Astrocyte (in vitro differentiated cells and primary cell): ENCODE data around the gene LMOD3. TPM values are rescaled to one million over a fixed set of nuclear protein-coding genes. Genes with fewer than 3 reads are reported as not detected.

Experiments
- DNase-seq: peaks from one replicate; pipeline ENCODE4 v3.0.0-alpha.2; 2010; ENCODE audit warnings: low read depth
- FAIRE-seq: peaks from 2 replicates; lab custom pipeline; 2011; peaks lifted over from hg19 to GRCh38; lab: Jason Lieb, UNC
- H2AFZ ChIP-seq: 2 replicates; pipeline ENCODE4 v1.6.0; 2012; ENCODE audit warnings: low read depth, low read length, inconsistent platforms
- H3K27ac ChIP-seq: 2 replicates; pipeline ENCODE4 v1.5.1; 2011; ENCODE audit warnings: low read depth, low read length, inconsistent platforms
- H3K27me3 ChIP-seq: 2 replicates; pipeline ENCODE4 v1.6.0; 2011; ENCODE audit warnings: low read length, inconsistent platforms; ENCODE audit not compliant: insufficient read depth
- H3K36me3 ChIP-seq: 2 replicates; pipeline ENCODE4 v1.5.1; 2011; ENCODE audit warnings: low read length, inconsistent platforms; ENCODE audit not compliant: insufficient read depth
- H3K4me1 ChIP-seq: 2 replicates; pipeline ENCODE4 v1.5.1; 2011; ENCODE audit warnings: low read length, inconsistent platforms; ENCODE audit not compliant: insufficient read depth
- H3K4me2 ChIP-seq: 2 replicates; pipeline ENCODE4 v1.6.0; 2012; ENCODE audit warnings: low read length, inconsistent platforms
- H3K4me3 ChIP-seq: 2 replicates; pipeline ENCODE4 v1.5.1; 2011; ENCODE audit warnings: low read depth, mild to moderate bottlenecking, low read length, inconsistent platforms; ENCODE audit not compliant: insufficient read depth
- H3K79me2 ChIP-seq: 2 replicates; pipeline ENCODE4 v1.6.0; 2012; ENCODE audit warnings: mild to moderate bottlenecking, low read length, inconsistent platforms; ENCODE audit not compliant: insufficient read depth
- H3K9ac ChIP-seq: 2 replicates; pipeline ENCODE4 v1.6.0; 2012; ENCODE audit warnings: mild to moderate bottlenecking, low read length, inconsistent platforms
- H3K9me3 ChIP-seq: 2 replicates; pipeline ENCODE4 v1.5.1; 2012; ENCODE audit warnings: low read depth, mild to moderate bottlenecking, low read length, inconsistent platforms; ENCODE audit not compliant: insufficient read depth
- H4K20me1 ChIP-seq: 2 replicates; pipeline ENCODE4 v1.6.0; 2012; ENCODE audit warnings: low read length, inconsistent platforms; ENCODE audit not compliant: insufficient read depth
- H3K27ac Mint-ChIP-seq: one replicate; pipeline ENCODE4 v1.8.0; 2021; ENCODE audit warnings: mild to moderate bottlenecking, mixed read lengths; ENCODE audit not compliant: unreplicated experiment
- H3K27me3 Mint-ChIP-seq: one replicate; pipeline ENCODE4 v1.8.0; 2021; ENCODE audit warnings: low read depth, mixed read lengths; ENCODE audit not compliant: unreplicated experiment
- H3K36me3 Mint-ChIP-seq: one replicate; pipeline ENCODE4 v1.8.0; 2021; ENCODE audit warnings: low read depth, mixed read lengths; ENCODE audit not compliant: unreplicated experiment
- H3K4me1 Mint-ChIP-seq: one replicate; pipeline ENCODE4 v1.8.0; 2021; ENCODE audit warnings: low read depth, mixed read lengths; ENCODE audit not compliant: unreplicated experiment
- H3K4me3 Mint-ChIP-seq: one replicate; pipeline ENCODE4 v1.8.0; 2021; ENCODE audit warnings: mild to moderate bottlenecking, moderate library complexity, mixed read lengths; ENCODE audit not compliant: unreplicated experiment
- H3K9me3 Mint-ChIP-seq: one replicate; pipeline ENCODE4 v1.8.0; 2021; ENCODE audit warnings: mild to moderate bottlenecking, mixed read lengths; ENCODE audit not compliant: unreplicated experiment
- CTCF ChIP-seq: IDR thresholded peaks from 2 replicates; pipeline ENCODE4 v1.5.1; 2011; ENCODE audit warnings: low read depth, mild to moderate bottlenecking, inconsistent platforms, low read length, moderate library complexity; ENCODE audit not compliant: insufficient read depth
- EZH2 ChIP-seq: IDR thresholded peaks from 2 replicates; pipeline ENCODE4 v1.6.1; 2012; ENCODE audit warnings: mild to moderate bottlenecking, low read length, inconsistent platforms; ENCODE audit not compliant: insufficient read depth
- total RNA-seq: library from RNA; stranded (reverse); gene quantifications from 2 replicates; pipeline ENCODE4 v1.2.1, GENCODE V29; 2021

The LMOD3 gene
- total RNA-seq, 1 donor from 2014 or later = 0.07 TPM

- Mint-ChIP-seq H3K27ac (peak overlapping the region; percentile 87), H3K36me3 (peaks cover 4% of the 10 kb centered on the region), H3K27me3 (no peaks in the 10 kb centered on the region), H3K4me1 (peaks cover 40% of the 10 kb centered on the region), H3K4me3 (peak overlapping the region; percentile 93), H3K9me3 (no peaks in the 10 kb centered on the region)
- Histone ChIP-seq H4K20me1 (peaks cover 12% of the 10 kb centered on the region), H2AFZ (peak overlapping the region; percentile 49), H3K79me2 (peaks cover 53% of the 10 kb centered on the region), H3K27ac (peak overlapping the region; percentile 55), H3K9ac (peak overlapping the region; percentile 92), H3K4me2 (peak overlapping the region; percentile 94), H3K36me3 (no peaks in the 10 kb centered on the region), H3K4me3 (peak overlapping the region; percentile 88), H3K27me3 (no peaks in the 10 kb centered on the region), H3K4me1 (peaks cover 42% of the 10 kb centered on the region), H3K9me3 (no peaks in the 10 kb centered on the region)
- TF ChIP-seq EZH2 (no peak), CTCF (no peak)
- DNase-seq = no peak
- FAIRE-seq = peak; percentile 76
Measured at GRCh38 chr3:69079269-69080159, 42.9 kb downstream of the LMOD3 start.

- peaks cover 15% of the 10 kb centered on the region for H4K20me1 ChIP-seq
- H3K9me3 ChIP-seq = no peaks in the 10 kb centered on the region
Measured at GRCh38 chr3:69072928-69073327, 49.5 kb downstream of the LMOD3 start.

More at GRCh38 chr3:69072928-69073327, 49.5 kb downstream of the LMOD3 start:
- Histone ChIP-seq H3K79me2 (peaks cover 53% of the 10 kb centered on the region), H3K4me1 (no peaks in the 10 kb centered on the region), H3K4me3 (no peak overlapping the region), H2AFZ (no peak overlapping the region), H3K36me3 (peaks cover 8% of the 10 kb centered on the region), H3K9ac (no peak overlapping the region), H3K27me3 (no peaks in the 10 kb centered on the region), H3K27ac (no peak overlapping the region), H3K4me2 (no peak overlapping the region)
- FAIRE-seq (no peak), DNase-seq (no peak)
- TF ChIP-seq EZH2 (no peak), CTCF (no peak)
- H3K4me1 Mint-ChIP-seq = peaks cover 8% of the 10 kb centered on the region
- peaks cover 15% of the 10 kb centered on the region for H3K36me3 Mint-ChIP-seq
- no peak overlapping the region for H3K27ac Mint-ChIP-seq
- no peaks in the 10 kb centered on the region for H3K27me3 Mint-ChIP-seq
- H3K4me3 Mint-ChIP-seq = no peak overlapping the region
- H3K9me3 Mint-ChIP-seq = no peaks in the 10 kb centered on the region
